HG03064 (cell line): ENCODE measurements around the gene CYTH2.
"Not testable (repeated sequence)": the region's sequence is repeated elsewhere in the genome, so short reads cannot be mapped to it uniquely, and the experiment has no call there.

Experiments used
- ATAC-seq: cut with Tn5 transposase; IDR thresholded peaks from one replicate; pipeline ENCODE4 v1.9.1; 2021; ENCODE audit warnings: low read depth; ENCODE audit not compliant: unreplicated experiment

The CYTH2 gene

GRCh38 chr19:48476176-48476575, 7.0 kb downstream of the CYTH2 start:
- ATAC-seq = no peak

DNA sequence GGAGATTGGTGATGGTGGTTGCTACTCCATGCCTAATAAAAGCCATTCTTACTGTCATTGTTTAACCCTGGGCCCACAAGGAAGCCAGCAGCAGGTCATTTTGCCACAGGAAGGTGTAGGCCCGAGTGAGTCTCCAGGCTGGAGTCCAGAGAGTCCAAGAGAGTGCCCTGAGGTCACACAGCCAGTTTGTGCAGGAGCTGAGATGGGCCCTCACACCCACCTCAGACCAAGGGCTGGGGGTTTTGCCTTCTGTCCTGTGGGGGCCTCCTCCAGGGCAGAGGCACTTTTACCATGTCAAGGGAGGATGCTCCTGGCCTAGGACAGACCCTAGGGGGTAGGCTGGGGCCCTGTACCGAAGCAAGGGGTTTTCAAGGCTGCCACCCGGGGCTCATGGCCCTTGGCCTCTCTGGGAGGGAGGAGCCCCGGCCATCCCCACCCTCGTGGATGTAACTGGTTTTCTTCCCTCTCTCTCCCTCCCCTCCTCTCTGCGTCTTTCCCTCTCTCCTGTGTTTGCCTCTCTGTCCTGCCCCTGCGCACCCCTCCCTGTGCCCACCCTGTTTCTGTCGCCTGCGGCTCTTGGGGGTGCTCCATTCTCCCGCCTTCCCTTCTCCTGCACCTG, 8.0 kb downstream of the CYTH2 start:
- no peak for ATAC-seq

- no peak for ATAC-seq
Observed at GRCh38 chr19:48477698-48478338, 8.6 kb downstream of the CYTH2 start.

GRCh38 chr19:48478339-48479256, 9.4 kb downstream of the CYTH2 start:
- no peak for ATAC-seq

GRCh38 chr19:48479686-48480085, 10.5 kb downstream of the CYTH2 start:
- no peak for ATAC-seq

DNA sequence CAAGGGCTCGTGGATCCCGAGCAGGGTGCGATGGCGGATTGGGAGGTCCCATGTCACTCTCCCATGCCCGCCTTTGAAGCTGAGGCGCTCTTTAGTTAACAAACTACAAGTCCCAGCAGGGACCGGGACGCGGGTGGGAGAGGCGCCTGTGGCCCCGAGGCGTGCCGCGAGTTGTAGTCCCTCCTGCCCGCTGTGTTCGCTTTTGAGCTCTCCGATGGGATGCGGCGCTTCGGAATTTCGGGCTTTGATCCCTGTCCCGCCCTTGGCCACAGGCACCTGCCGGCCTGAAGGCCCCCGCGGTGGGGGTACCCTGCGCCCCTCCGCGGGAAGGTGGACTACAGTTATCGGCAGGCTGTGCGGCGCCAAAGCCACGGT, 11.0 kb downstream of the CYTH2 start:
- ATAC-seq = no peak

DNA sequence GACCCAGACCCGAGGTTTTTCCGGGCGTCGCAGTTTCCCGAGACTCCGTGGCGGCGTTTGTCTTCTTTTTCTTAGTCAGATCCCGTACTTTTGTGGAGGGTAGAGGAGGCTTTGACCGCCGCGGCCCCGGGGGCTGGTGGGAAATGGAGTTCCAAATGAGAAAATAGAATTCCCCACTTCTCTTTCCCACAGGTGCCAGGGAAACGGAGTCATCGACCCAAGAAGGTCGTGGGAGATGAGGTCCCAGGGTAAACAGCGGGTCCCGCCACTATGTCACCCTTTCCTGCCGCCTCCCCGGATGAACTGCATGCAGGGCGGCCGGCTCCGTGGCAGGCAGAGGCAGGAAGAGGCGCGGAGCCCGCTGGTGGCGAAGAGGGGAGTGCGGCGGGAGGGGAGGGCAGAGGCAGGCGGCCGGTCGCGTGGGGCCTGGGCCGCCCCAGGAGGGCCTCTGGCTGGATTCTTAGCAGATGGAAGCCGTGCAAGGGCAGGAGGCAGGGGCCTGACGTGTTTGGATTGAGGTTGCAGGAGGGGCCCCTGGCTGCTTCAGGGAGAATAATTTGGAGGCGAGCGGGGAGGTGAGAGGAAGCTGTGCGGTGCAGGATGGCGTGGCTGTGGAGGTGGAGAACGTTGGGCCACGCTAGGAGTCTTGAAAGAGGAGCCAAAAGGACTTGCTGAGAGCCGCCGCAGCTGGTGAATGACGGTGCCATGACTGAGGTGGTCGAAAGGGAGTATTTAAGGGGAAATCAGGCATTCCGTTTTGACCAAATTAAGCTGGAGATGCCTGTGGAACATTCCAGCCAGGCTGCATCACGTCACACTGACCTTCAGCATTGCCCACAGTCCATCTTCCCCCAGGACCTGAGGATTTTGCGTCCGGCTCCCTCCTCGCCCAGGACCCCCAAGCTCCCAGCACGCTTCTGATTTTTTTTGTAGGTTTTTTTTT, 11.7 kb downstream of the CYTH2 start:
- ATAC-seq = no peak

- no peak for ATAC-seq
Observed at GRCh38 chr19:48481846-48482639, 12.9 kb downstream of the CYTH2 start.

DNA sequence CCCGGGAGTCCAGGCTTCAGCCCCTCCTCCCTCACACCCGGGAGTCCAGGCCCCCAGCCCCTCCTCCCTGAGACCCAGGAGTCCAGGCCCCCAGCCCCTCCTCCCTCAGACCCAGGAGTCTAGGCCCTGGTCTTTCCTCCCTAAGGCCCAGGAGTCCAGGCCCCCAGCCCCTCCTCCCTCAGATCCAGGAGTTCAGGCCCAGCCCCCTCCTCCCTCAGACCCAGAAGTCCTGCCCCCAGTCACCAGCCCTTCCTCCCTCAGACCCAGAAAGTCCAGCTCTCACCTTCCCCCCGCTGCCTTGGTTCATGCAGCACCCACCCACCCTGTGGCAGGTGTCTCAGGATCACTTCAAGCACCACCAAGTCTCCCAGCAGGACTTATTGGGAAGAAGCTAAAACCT, 14.1 kb downstream of the CYTH2 start:
- no peak for ATAC-seq

- ATAC-seq = no peak
Observed at GRCh38 chr19:48484247-48484893, 15.2 kb downstream of the CYTH2 start.

GRCh38 chr19:48484931-48485612, 15.9 kb downstream of the CYTH2 start:
- no peak for ATAC-seq

- not testable (repeated sequence) for ATAC-seq
Observed at GRCh38 chr19:48486706-48487105, 17.5 kb downstream of the CYTH2 start.

- no peak for ATAC-seq
Observed at GRCh38 chr19:48487544-48487943, 18.4 kb downstream of the CYTH2 start.

DNA sequence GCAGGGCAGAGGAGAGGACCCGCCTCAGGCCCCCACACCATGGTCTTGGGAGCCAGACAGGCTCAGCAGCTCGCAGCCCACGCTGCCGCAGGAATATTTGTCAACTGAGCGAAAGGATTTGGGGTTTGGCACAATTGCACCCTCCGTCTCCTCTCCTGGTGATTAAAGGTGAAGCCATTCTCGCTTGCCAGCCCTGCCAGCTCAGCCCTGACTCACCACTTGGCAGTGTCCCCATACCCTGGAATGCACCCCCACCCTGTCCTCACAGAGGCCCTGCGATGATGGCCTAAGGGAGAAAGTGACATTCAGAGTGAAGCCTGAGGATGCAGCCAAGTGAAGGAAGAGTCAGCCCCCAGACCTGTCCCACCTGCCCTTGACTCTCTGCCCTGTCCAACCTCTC, 18.8 kb downstream of the CYTH2 start:
- ATAC-seq = no peak

DNA sequence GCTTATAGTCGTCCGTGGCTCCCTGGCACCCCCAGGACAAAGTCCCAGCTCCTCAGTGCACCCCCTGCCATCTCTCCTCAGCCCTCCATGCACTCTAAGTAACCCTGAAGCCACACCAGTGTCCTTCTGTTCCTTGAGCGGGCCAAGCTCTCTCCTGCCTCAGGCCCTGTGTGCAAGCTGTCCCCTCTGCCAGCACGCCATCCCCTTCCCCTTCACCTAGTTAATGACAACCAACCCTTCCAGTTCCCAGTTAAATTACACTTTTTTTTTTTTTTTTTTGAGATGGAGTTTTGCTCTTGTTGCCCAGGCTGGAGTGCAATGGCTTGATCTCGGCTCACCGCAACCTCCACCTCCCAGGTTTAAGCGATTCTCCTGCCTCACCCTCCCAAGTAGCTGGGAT, 19.3 kb downstream of the CYTH2 start:
- ATAC-seq = not testable (repeated sequence)

DNA sequence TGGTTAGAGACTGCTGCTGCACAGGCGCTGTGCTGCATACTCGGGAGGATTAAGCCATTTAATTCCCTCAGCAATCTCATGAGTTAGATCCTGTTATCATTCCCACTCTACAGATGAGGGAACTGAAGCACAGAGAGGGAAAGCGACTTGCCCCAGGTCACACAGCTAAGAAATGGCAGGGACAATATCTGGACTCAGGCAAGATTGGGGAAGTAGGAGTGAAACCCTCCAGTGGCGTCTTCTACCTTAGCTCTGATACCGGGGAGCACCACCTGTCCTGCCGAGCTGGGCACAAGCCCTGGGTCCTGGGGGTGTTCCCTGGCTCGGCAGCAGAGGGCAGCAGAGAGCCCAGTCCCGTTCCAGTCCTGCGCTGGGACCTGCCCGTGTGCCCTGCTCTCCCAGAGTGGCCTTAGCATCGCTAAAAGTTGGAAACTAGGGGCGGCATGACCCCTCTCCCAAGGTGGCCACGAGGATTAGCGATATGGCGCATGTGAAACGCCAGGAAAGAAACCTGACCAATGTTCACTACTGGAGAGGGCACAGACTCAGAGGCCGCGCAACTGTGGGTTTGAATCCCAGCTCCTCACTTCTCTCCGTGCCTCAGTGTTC, 20.5 kb downstream of the CYTH2 start:
- no peak for ATAC-seq

DNA sequence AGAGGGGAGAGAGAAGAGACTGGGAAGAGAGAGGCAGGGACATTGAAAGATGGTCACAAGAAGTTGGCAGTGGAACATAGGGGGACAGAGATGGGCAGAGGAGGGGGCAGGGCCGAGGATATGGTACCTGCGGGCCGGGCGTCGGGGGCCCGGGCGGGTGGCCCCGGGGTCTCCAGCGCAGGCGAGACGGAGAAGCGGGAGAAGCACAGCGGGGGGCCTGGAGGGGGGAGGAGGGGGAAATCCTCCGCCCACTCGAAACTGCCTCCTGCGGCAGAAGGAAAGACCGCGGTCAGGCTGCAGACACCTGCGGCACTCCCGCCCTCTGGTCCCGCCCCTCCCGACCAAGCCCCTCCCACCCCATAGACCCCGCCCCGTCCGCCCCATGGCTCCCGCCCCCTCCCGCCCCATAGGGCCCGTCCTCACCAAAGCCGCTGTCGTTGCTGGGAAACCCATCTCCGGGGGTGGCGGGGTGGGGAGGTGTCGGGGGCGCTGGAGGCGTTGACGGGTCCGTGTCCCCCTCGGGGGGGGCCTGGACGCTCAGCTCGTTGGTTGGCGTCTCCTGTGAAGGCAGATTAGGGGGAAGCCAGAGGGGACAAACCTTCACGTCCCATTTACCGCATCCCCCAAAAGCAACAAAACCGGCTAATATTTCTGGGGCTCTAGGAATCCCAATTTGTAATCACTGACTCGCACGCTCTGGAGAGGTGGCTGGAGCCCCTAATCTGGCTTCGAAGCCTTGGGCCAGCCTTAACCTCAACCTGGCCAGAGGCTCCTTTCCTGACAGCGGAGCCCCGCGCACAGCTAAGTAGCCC, 22.0 kb downstream of the CYTH2 start:
- no peak for ATAC-seq

- ATAC-seq = no peak
Observed at GRCh38 chr19:48491793-48492123, 22.6 kb downstream of the CYTH2 start.
